Brain pericyte (primary cell): ENCODE results near the gene ZDHHC23.

Experiments
- DNase-seq: peaks from one replicate; pipeline ENCODE4 v3.0.0-alpha.2; 2012; ENCODE audit warnings: low read depth, low spot score

Gene ZDHHC23

GRCh38 chr3:113947372-113948014 lies at the start of gene ZDHHC23:
Gene ZDHHC23, plus strand, starts transcription at chr3:113948013. Its CDS starts 790 bp downstream, at chr3:113948803.
- DNase-seq: no peak

- DNase-seq: no peak
Observed at GRCh38 chr3:113898892-113899291, 48.9 kb upstream of the ZDHHC23 start.

GRCh38 chr3:113906568-113907140 lies 41.2 kb upstream of the ZDHHC23 start:
- DNase-seq: no peak

GRCh38 chr3:113908133-113908532 lies 39.7 kb upstream of the ZDHHC23 start:
- DNase-seq: no peak

GRCh38 chr3:113910966-113911365 lies 36.8 kb upstream of the ZDHHC23 start:
- DNase-seq: no peak

GRCh38 chr3:113912552-113913236 lies 35.1 kb upstream of the ZDHHC23 start:
- DNase-seq: peak; percentile 4

- DNase-seq: no peak
Observed at GRCh38 chr3:113914646-113915045, 33.2 kb upstream of the ZDHHC23 start.

GRCh38 chr3:113927556-113927955 lies 20.3 kb upstream of the ZDHHC23 start:
- DNase-seq: no peak

GRCh38 chr3:113946831-113947230 lies 982 bp upstream of the ZDHHC23 start:
- DNase-seq: no peak

- DNase-seq: no peak
Observed at GRCh38 chr3:113948015-113948917, 453 bp downstream of the ZDHHC23 start.

GRCh38 chr3:113952921-113953320 lies 5.1 kb downstream of the ZDHHC23 start:
- DNase-seq: no peak

- no peak for DNase-seq
Observed at GRCh38 chr3:113953677-113954076, 5.9 kb downstream of the ZDHHC23 start.

- no peak for DNase-seq
Observed at GRCh38 chr3:113954091-113954685, 6.4 kb downstream of the ZDHHC23 start.

- DNase-seq: no peak
Observed at GRCh38 chr3:113963879-113964278, 16.1 kb downstream of the ZDHHC23 start.

GRCh38 chr3:113966172-113966571 lies 18.4 kb downstream of the ZDHHC23 start:
- no peak for DNase-seq

- DNase-seq: no peak
Observed at GRCh38 chr3:113968986-113969385, 21.2 kb downstream of the ZDHHC23 start.

GRCh38 chr3:113977822-113978221 lies 30.0 kb downstream of the ZDHHC23 start:
- no peak for DNase-seq

- no peak for DNase-seq
Observed at GRCh38 chr3:113979916-113980315, 32.1 kb downstream of the ZDHHC23 start.

- no peak for DNase-seq
Observed at GRCh38 chr3:113981803-113982202, 34.0 kb downstream of the ZDHHC23 start.

- DNase-seq: no peak
Observed at GRCh38 chr3:113983544-113983943, 35.7 kb downstream of the ZDHHC23 start.

- DNase-seq: no peak
Observed at GRCh38 chr3:113985541-113985940, 37.7 kb downstream of the ZDHHC23 start.

- DNase-seq: no peak
Observed at GRCh38 chr3:114005481-114005880, 57.7 kb downstream of the ZDHHC23 start.
